SU-DHL-6 (cell line): ENCODE data around the gene NUTM2E.
"Not testable (repeated sequence)": the region's sequence is repeated elsewhere in the genome, so short reads cannot be mapped to it uniquely, and the experiment has no call there.

Experiments
- H2AFZ ChIP-seq: fragments of 200-600 bp; sonication (generic); 2 replicates; pipeline ENCODE4 v1.6.1; 2014; ENCODE audit warnings: low read depth, mild to moderate bottlenecking, moderate library complexity, mixed read lengths, antibody characterized with exemption, low read length; ENCODE audit not compliant: severe bottlenecking
- H3F3A ChIP-seq: fragments of 200-600 bp; shearing (Covaris generic); 2 replicates; pipeline ENCODE4 v1.6.0; 2016; ENCODE audit warnings: antibody characterized with exemption, mild to moderate bottlenecking; ENCODE audit not compliant: insufficient read depth
- H3K27ac ChIP-seq: fragments of 200-600 bp; sonication (generic); 2 replicates; pipeline ENCODE4 v1.5.1; 2016; ENCODE audit warnings: low read depth, mild to moderate bottlenecking, low read length, moderate library complexity, mixed read lengths
- H3K27me3 ChIP-seq: fragments of 200-600 bp; sonication (generic), shearing (Covaris generic); 2 replicates; pipeline ENCODE4 v1.6.0; 2014; ENCODE audit warnings: mild to moderate bottlenecking, low read length
- H3K36me3 ChIP-seq: fragments of 200-600 bp; sonication (generic); 2 replicates; pipeline ENCODE4 v1.6.1; 2014; ENCODE audit warnings: mild to moderate bottlenecking, low read length, mixed read lengths
- H3K4me2 ChIP-seq: fragments of 300-600, 200-600 bp; shearing (Covaris generic), sonication (generic); 2 replicates; pipeline ENCODE4 v1.6.0; 2014; ENCODE audit warnings: low read length, low read depth, mild to moderate bottlenecking; ENCODE audit not compliant: poor library complexity, severe bottlenecking
- H3K4me3 ChIP-seq: fragments of 200-600 bp; sonication (generic); 2 replicates; pipeline ENCODE4 v1.5.1; 2014; ENCODE audit warnings: antibody characterized with exemption, low read length, mild to moderate bottlenecking, mixed read lengths; ENCODE audit not compliant: insufficient read depth, poor library complexity, severe bottlenecking
- H3K79me2 ChIP-seq: fragments of 200-600 bp; sonication (generic); 2 replicates; pipeline ENCODE4 v1.6.1; 2014; ENCODE audit warnings: mild to moderate bottlenecking, low read length, moderate library complexity; ENCODE audit not compliant: insufficient read depth
- H3K9ac ChIP-seq: fragments of 200-600 bp; sonication (generic); 2 replicates; pipeline ENCODE4 v1.7.0; 2014; ENCODE audit warnings: mild to moderate bottlenecking, low read length
- H3K9me2 ChIP-seq: fragments of 200-600 bp; sonication (generic); replicated peaks from 2 replicates; pipeline ENCODE4 v1.6.1; 2014; ENCODE audit warnings: low read length; ENCODE audit not compliant: insufficient read depth
- H3K9me3 ChIP-seq: fragments of 200-600 bp; sonication (generic); 2 replicates; pipeline ENCODE4 v1.6.1; 2014; ENCODE audit warnings: low read length, mixed read lengths; ENCODE audit not compliant: insufficient read depth
- H4K20me1 ChIP-seq: fragments of 200-600 bp; sonication (generic); 2 replicates; pipeline ENCODE4 v1.6.1; 2014; ENCODE audit warnings: low read depth, mild to moderate bottlenecking, antibody characterized with exemption, low read length, moderate library complexity, mixed read lengths

Gene NUTM2E

DNA sequence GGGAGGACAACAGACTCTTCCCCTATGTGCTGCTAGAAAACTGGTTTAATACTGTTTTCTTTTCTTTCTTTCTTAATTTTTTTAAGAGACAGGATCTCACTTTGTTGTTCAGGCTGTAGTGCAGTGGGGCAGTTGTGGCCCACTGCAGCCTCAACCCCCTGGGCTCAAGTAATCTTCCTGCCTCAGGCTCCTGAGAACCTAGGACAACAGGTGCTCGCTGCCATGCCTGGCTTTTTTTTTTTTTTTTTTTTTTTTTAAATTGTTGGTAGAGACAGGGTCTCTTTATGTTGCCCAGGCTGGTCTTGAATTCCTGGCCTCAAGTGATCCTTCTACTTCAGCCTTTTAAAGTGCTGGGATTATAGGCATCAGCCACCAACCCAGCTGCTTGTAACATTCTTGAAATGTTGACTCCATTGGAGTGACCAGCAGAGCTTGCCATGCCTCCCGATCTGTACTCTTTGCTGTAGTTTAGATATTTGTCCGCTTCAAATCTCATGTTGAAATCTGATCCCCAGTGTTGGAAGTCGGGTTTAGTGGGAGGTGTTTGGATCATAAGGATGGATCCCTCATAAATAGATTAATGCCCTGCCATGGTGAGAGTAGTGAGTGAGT is 34.5 kb upstream of the NUTM2E start:
- not testable (repeated sequence) for H3K9ac ChIP-seq, H4K20me1 ChIP-seq, H3F3A ChIP-seq, H3K36me3 ChIP-seq, H3K4me3 ChIP-seq, H2AFZ ChIP-seq, H3K27ac ChIP-seq, H3K4me2 ChIP-seq, H3K9me3 ChIP-seq, H3K27me3 ChIP-seq, H3K79me2 ChIP-seq, H3K9me2 ChIP-seq

DNA sequence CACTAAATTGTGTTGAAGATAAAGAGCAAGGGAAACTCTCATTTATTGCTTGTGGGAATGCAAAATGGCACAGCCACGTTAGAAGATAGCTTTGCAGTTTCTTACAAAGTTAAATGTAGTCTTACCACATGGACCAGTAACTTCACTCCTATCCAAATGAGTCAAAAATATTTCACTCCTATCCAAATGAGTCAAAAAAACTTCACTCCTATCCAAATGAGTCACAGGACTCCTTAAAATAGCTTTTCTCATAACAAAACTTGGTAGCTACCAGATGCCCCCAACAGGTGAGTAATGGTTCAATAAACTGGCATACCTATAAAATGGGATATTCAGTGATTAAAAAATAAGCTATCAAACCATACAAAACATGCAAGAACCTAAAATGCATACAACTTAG is 27.2 kb upstream of the NUTM2E start:
- not testable (repeated sequence) for H3F3A ChIP-seq, H3K27ac ChIP-seq

DNA sequence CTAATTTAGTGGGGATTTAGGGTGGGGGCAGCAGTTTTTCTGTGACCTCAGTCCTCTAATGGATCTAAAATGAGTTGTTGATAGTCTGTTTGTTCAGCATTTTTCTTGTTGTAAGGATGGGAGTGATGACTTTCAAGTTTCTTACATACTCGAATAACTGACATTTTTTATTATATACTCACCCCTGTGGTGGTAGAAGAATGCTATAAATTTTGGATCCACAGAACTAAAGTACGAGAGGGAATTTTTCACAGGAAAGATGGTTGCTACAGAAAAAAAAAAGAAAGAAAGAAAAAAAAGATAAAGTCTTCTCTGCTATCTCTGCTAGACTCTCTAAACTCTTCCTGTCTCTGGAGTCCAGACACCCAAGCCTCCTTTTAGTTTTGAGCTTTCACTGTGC is 20.7 kb upstream of the NUTM2E start:
- H3K9ac ChIP-seq, H3K4me2 ChIP-seq, H3K36me3 ChIP-seq, H3K79me2 ChIP-seq, H3F3A ChIP-seq, H3K4me3 ChIP-seq, H3K27ac ChIP-seq, H2AFZ ChIP-seq, H3K9me2 ChIP-seq, H3K9me3 ChIP-seq, H3K27me3 ChIP-seq, H4K20me1 ChIP-seq: not testable (repeated sequence)

More for the DNA sequence above, 27.2 kb upstream of the NUTM2E start:
- not testable (repeated sequence) for H3K9ac ChIP-seq, H3K27me3 ChIP-seq, H3K36me3 ChIP-seq, H3K9me2 ChIP-seq, H3K4me3 ChIP-seq, H3K9me3 ChIP-seq, H3K79me2 ChIP-seq, H4K20me1 ChIP-seq, H2AFZ ChIP-seq, H3K4me2 ChIP-seq

DNA sequence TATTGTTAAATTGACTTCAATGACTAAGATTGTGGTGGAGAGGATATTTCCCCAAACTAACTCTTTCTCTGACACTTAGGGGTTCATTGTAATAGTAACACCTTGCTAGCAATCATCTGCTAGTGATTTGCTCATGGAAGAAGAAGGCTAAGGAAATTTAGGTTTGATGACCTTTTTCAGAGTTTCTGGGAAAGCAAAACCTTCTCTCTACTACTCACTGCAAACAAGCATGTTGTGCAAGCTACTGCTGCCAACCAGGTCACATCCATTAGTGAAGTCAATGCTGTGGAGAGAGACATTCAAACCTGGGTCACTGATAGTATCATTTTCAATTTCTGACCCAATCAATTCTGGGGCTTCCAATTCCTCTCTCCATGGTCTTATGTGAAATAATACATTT is 14.6 kb upstream of the NUTM2E start:
- H3K4me2 ChIP-seq, H4K20me1 ChIP-seq, H3K9me2 ChIP-seq, H3F3A ChIP-seq, H3K27ac ChIP-seq, H3K4me3 ChIP-seq, H3K9ac ChIP-seq, H3K27me3 ChIP-seq, H2AFZ ChIP-seq, H3K36me3 ChIP-seq, H3K9me3 ChIP-seq, H3K79me2 ChIP-seq: not testable (repeated sequence)

DNA sequence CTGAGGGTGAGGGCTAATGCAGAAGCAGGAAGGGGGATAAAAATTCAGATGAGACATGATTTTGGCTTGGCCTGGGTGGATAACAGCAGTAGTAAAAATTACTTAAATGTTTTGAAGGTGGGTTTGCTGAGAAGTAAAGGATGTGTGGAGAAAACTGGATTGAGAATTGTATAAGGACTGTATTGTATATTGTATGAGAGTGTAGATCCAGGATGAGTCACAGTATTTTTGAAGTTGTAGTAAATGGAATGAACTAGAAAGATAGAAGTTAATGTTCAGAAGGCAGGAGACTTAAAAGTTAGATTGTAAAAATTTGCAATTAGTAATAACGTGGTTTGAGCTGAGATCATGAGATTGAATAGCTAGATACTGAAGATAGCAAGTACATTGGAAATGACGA is 10.2 kb upstream of the NUTM2E start:
- H3K27ac ChIP-seq, H2AFZ ChIP-seq, H3K4me2 ChIP-seq, H3K79me2 ChIP-seq, H3K36me3 ChIP-seq, H3F3A ChIP-seq, H3K27me3 ChIP-seq, H3K4me3 ChIP-seq, H3K9ac ChIP-seq, H3K9me2 ChIP-seq, H3K9me3 ChIP-seq, H4K20me1 ChIP-seq: not testable (repeated sequence)

DNA sequence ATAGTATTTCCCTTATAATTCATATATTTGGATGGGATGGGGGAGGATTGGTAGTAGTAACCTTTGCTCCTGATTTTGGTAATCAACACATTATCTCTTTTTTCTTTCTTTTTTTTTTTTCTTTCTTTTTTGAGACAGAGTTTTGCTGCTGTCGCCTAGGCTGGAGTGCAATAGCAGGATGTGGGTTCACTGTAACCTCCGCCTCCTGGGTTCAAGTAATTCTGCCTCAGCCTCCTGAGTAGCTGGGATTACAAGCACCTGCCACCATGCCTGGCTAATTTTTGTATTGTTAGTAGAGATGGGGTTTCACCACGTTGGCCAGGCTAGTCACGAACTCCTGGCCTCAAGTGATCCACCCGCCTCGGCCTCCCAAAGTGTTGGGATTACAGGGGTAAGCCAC is 3.2 kb upstream of the NUTM2E start:
- not testable (repeated sequence) for H3K4me3 ChIP-seq, H3F3A ChIP-seq, H4K20me1 ChIP-seq, H2AFZ ChIP-seq, H3K36me3 ChIP-seq, H3K9me3 ChIP-seq, H3K27me3 ChIP-seq, H3K27ac ChIP-seq, H3K9ac ChIP-seq, H3K9me2 ChIP-seq, H3K4me2 ChIP-seq
- peaks cover 27% of the 10 kb centered on the region; the same call in 1 of the 2 replicates for H3K79me2 ChIP-seq

DNA sequence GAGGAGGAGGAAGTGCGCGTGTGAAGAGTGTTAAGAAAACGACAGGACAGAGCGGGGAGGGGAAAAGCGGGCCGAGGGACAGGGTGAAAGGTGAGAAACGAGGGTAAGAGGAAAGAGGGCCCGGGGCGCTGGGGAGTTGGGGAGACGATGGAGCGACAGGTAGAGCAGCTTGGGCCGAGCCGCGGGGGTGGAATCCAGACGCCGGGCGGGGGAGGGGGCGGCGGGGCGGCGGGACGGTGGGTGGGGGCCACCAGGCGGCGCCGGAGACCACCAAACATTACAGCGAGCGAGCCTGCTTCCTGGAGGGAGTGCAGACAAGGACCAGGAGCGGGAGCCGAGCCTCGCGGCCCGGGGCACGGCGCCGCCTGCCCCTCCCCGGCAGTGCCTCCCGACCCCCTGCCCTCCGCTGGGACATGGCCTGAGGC is 940 bp upstream of the NUTM2E start:
- H3F3A ChIP-seq, H3K27ac ChIP-seq, H3K9me2 ChIP-seq, H2AFZ ChIP-seq, H3K9me3 ChIP-seq, H3K36me3 ChIP-seq, H4K20me1 ChIP-seq, H3K27me3 ChIP-seq: not testable (repeated sequence)
- peak overlapping the region; percentile 55 for H3K9ac ChIP-seq
- H3K79me2 ChIP-seq = peaks cover 27% of the 10 kb centered on the region; the same call in 1 of the 2 replicates
- peak overlapping the region; percentile 34 for H3K4me2 ChIP-seq
- H3K4me3 ChIP-seq = peak overlapping the region; percentile 37

DNA sequence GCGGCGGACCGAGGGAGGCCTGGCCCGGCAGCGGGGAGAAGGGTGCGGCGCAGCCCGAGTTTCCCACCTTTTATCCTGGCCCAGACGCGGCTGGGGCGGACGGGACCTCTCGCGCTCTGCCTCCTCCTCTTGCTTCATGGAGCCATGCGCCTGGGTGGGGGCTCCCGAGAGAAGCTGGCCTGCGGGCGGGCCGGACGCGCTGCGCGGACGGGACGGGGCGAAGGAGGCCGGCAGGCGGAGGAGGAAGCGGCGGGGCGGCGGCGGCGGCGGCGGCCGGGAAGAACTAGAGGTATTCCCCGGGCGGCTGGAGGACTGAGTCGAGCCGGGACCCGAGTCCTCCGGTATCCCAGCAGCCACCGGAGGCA is 426 bp upstream of the NUTM2E start:
- not testable (repeated sequence) for H2AFZ ChIP-seq

More for the DNA sequence above, 426 bp upstream of the NUTM2E start:
- Histone ChIP-seq H3K9ac (peak overlapping the region; percentile 53; the same call in 1 of the 2 replicates), H3K4me3 (peak overlapping the region; percentile 49), H3K27ac (peak overlapping the region; percentile 68; the same call in 1 of the 2 replicates), H3K79me2 (peaks cover 27% of the 10 kb centered on the region; the same call in 1 of the 2 replicates)
- not testable (repeated sequence) for H3K4me2 ChIP-seq, H4K20me1 ChIP-seq, H3K9me3 ChIP-seq, H3F3A ChIP-seq, H3K9me2 ChIP-seq, H3K27me3 ChIP-seq, H3K36me3 ChIP-seq
